Caki2 (cell line): ENCODE measurements around the gene ANAPC15. TPM values are rescaled to one million over a fixed set of nuclear protein-coding genes. Genes with fewer than 3 reads are reported as not detected.

Experiments used
- DNase-seq: peaks from one replicate; pipeline ENCODE4 v3.0.0-alpha.2; 2015; ENCODE audit warnings: low read depth
- in situ Hi-C: cut with HindIII; loops from 2 replicates; pipeline ENCODE4 v1.10.0; 2016; ENCODE audit warnings: low sequenced_read_pairs, low pct_unique_long_range_greater_than_20kb, mixed read lengths
- total RNA-seq: library from RNA; depleted of rRNA; stranded (reverse); fragments of >200 nt; shearing (Covaris generic); gene quantifications from 2 replicates; pipeline ENCODE4 v1.2.3, GENCODE V29; 2014; ENCODE audit warnings: low replicate concordance

Gene ANAPC15
- total RNA-seq, 1 experiment from 2014 or later, result 35.5 TPM

DNA sequence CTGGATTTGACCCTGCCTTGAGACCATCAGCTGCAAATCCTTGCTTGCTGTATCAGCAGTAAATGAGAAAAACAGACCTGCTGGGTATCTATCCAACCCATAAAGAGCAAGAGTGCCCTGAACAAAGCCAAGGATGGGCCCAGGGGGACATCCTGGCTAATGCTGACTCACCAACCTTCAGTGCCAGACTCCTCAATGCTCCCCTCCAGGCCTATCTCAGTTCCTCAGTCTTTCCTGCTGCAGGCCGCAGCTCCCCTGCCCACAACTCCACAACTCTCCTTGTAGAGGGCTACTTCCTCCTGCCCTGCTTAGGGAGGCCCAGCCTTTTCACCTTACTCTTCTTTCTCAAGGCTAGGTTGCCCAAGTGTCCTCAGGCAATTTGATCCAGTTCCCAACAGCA is 12.0 kb downstream of the ANAPC15 start:
- in situ Hi-C loops, result no loop called here
- DNase-seq, result no peak

GRCh38 chr11:72100009-72100408 is 12.5 kb downstream of the ANAPC15 start:
- DNase-seq, result no peak
- in situ Hi-C loops, result no loop called here

DNA sequence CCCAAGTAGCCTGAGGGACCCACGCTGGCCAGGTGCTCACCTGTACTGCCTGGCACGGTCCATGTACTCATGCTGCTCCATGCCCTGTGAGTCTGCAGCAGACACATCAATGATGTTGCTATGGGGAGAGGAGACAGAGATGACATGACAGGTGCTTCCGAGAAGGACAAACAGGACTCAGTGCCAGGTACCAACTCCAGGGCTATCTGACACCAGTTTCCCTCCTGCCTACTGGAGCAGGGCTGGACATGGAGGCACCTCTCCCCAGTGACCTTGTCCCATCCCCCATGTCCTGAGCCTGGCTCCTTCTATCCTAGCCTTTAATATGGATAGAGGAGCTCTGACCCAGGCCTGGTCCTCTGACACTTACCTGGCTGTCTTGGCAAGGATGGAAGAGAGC is 13.8 kb downstream of the ANAPC15 start:
- no peak for DNase-seq
- in situ Hi-C loops, result no loop called here

DNA sequence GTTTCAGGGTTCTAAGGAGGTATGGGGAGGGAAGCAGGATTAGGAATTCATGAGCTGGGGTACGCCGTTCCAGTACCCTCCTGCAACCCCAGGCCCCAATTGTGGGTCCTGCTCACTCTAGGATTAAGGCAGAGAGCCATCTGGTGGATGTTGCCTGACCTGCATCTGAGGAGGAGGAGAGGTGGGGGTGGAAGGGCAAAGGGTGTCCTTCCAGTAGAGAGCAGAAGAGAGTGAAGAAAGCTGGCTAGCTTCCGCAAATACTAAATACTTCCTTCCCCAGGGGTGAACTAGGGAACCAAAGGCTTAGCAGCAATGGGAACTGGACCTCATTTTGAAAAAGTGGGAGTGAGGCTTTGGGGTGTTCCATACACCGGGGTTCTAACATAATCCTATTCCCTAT is 21.2 kb downstream of the ANAPC15 start:
- in situ Hi-C loops, result no loop called here
- peak; percentile 59 for DNase-seq

DNA sequence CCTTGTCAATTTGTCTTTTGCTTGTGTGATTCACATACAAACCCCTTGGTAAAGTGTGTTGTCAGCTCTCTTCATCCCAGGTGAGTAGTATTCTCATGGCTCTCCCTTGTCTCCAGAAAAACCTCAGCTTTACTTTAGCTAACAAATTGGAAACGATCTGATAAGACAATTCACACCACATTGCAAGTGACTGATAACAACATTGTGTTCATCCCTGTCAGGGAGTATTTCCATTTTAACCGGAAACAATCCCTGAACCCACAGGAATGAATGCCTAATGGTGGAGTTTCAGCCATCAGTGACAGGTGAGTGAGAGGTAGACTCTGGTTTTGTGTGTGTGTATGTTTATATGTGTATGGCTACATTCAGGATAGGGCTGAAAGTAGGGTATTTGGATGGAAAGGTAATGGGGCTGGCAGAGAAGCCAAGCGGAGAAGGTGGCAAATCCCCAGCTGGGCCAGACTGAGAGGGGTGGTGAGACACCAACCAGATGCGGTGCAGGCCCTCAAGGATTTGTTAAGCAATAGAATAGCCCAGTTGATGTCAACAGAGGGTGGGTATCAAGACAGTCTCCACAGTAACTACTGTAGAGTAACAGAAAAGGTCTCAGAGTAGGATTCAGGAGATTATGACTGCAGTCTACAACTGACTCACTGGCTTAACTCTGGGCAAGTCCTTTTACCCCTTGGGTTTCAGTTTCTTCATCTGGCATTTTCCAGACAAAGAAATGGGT is 24.3 kb downstream of the ANAPC15 start:
- in situ Hi-C loops, result no loop called here
- DNase-seq, result no peak

DNA sequence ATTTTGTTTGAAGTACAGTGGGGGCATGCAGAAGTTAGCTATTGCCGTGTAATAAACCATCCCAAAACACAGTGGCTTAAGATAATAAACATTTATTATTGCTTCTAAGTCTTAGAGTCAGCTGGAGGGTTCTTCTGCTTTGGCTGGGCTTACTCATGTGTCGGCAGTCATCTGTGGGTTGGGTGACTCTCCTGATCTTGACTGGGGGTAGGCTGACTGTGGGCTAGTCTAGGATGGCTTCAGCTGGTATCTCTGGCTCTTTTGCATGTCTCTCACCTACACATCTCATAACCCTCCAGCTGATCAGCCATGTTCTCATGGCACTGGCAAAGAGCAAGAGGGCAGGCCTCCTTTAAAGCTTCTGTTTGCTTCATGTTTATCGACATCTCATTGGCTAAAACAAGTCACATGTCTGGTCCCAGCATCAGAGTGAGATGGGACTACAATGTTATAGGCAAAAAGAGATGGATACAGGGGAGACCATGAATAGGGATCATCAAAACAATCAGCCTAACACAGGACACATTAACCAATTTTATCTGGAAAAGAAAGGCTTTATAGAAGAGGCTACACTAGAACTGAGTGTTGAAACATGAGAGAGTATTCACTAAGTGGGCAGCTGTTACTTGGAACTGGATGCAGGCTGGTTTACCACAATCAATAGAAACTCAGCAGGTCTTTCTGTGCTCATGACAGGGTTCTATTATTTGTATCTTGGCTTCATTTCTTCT is 26.7 kb downstream of the ANAPC15 start:
- DNase-seq, result no peak
- in situ Hi-C loops, result no loop called here

DNA sequence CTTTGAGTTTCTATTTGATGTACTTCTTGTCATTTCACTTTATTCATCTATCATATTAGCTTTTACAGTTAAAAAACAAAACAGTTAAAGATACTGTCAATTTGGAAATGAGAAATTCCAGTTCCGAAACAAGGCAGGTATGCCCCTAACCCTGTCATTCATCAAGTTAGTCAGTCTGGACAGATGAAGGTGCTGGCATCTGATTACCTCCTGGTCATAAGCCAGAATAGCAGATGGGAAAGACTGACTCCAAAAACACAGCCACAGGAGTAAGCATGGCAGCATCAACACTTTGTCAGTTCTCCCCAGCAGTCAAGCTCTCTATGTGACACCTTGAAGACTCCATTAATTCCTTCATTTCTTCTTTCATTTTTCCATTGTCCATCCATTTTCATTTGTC is 27.5 kb downstream of the ANAPC15 start:
- DNase-seq, result no peak

DNA sequence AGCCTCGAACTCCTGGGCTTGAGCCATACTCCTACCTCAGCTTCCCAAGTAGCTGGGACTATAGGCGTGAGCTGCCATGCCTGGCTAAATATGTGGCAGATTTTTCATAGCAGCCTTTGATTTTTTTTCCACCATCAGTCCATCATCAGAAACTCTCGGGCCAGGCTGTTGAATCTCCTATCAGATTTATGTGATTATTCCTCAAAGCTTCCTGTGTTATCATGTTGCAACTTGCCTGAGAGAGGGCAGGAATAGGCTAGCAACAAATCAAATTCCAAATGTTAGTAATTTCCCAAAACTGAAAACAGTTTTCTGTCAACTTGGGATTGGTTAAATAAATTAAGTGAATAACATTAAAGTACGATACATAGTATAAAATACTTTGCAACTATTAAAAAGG is 28.4 kb downstream of the ANAPC15 start:
- in situ Hi-C loops, result no loop called here
- no peak for DNase-seq

More for the DNA sequence above, 27.5 kb downstream of the ANAPC15 start:
- in situ Hi-C loops, result no loop called here

DNA sequence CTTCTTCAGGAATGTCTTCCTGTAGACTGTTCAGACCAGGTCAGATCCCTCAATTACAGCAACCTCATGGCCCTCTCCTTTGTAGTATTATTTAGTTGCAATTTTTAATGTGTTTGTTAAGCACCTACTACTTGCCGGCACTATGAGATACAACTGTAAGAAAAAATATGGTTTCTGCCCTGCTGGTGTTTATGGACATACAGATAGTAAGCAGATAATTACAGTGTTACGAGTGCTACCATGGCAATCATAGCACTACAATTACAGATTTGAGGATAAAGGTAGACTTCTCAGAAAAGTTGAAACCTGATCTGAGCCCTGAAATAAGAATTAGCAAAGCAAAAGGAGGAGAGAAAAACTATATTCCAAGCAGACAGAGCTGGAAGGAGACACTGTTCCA is 29.1 kb downstream of the ANAPC15 start:
- in situ Hi-C loops, result no loop called here
- DNase-seq, result no peak

DNA sequence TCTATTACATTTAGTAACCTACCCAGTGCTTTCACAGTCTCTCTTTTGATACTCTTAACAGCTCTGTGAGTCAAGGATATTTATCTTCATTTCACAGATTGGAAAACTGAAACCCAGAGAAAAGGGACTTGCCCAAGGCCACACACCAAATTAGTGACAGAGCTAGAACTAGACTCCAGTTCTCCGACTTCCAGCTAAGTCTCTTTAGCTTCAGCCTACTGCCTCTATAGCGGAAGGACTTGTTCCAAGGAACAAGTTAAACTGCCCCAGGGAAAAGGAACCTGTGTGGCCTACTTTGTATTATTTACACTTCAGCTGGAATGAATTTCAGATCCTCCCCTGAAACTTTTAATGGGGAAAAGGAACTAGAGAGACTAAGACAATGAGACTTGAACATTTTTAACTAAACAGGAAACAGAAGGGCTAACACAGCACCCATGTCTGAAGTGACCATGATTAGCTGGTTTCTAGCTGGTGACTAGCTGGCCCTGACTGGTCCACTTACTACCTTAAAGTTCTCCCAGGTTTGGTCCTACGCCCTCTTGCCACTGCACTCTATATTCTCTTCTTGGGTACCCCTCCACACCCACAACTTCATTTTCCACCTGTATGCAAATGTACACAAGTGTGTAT is 30.6 kb downstream of the ANAPC15 start:
- in situ Hi-C loops, result no loop called here
- DNase-seq, result no peak

- in situ Hi-C loops, result no loop called here
- no peak for DNase-seq
Observed at GRCh38 chr11:72081184-72081644, 31.3 kb downstream of the ANAPC15 start.

GRCh38 chr11:72080326-72081183 is 31.9 kb downstream of the ANAPC15 start, which contains the start of the genes LRRC51 and NUMA1:
TSS of gene LRRC51 (plus strand) at chr11:72080850. CDS start at chr11:72089084, 8,234 bp downstream.
TSS of gene NUMA1 (minus strand) at chr11:72080542. CDS start at chr11:72035943, 44,599 bp downstream.
- in situ Hi-C loops, result no loop called here
- DNase-seq, result peak; percentile 99

GRCh38 chr11:72079819-72080325 is 32.6 kb downstream of the ANAPC15 start:
- in situ Hi-C loops, result no loop called here

GRCh38 chr11:72078477-72078876 is 34.0 kb downstream of the ANAPC15 start:
- in situ Hi-C loops, result no loop called here
- no peak for DNase-seq

More at GRCh38 chr11:72079819-72080325, 32.6 kb downstream of the ANAPC15 start:
- peak; percentile 18 for DNase-seq

DNA sequence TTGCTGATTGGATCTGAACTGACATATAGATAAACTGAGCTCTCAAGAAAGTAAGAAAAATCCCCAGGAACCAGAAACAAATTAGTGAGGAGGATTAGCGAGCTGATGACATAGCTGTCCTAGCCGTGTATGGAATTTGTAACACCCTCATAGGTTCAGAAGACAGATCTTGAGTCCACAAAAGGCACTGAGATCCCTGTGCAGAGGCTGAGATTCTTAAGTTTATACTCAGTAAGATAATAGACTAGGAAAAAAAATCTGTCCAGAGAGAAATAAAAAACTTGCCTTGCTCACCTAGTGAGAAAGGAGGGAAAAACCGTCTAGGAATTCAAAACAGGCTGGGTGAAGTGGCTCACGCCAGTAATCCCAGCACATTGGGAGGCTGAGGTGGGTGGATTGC is 36.7 kb downstream of the ANAPC15 start:
- in situ Hi-C loops, result no loop called here
- no peak for DNase-seq

DNA sequence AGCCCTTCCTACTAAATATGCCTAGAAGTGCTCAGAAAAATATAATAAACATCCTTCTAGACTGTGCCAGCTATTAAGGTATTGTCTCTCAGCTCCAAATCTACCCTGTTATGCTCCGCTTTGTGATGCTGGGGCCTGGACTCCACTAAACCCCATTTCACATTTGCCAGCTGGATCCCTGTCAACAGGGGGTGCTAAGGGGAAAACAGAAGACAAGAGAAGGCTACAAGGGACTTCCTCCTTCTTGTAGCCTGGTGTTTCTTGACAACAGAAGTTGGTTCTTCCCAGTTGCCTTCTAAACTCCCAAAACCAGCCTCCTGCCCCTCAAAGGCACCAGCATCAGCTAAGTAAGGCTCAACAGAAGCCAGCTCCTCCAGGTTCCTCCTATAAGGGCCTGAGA is 37.4 kb downstream of the ANAPC15 start:
- DNase-seq, result no peak
- in situ Hi-C loops, result no loop called here

- in situ Hi-C loops, result no loop called here
- DNase-seq, result peak; percentile 50
Observed at GRCh38 chr11:72072348-72072747, 40.1 kb downstream of the ANAPC15 start.

DNA sequence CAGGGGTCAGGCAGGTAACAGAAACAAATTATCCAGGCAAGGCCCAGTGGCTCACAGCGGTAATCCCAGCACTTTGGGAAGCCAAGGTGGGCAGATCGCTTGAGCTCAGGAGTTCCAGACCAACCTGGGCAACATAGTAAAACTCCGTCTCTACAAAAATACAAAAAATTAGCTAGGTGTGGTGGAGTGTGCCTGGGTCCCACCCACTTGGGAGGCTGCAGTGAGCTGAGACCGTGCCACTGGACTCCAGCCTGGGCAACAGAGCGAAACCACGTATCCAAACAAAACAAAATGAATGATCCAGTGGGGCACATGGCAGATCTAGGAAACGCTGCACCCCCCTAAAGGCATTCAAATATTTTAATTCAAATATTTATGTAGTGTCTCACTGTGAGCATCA is 42.0 kb downstream of the ANAPC15 start:
- peak; percentile 58 for DNase-seq
- in situ Hi-C loops, result no loop called here
